Neural progenitor cell (in vitro differentiated cells): ENCODE measurements around the gene CD300LG.

Experiments
- CTCF ChIP-seq: fragments of 200-600 bp; sonication (generic); IDR thresholded peaks from 2 replicates; pipeline ENCODE4 v1.5.1; 2017; ENCODE audit warnings: antibody characterized with exemption, mild to moderate bottlenecking
- EZH2phosphoT487 ChIP-seq: fragments of 200-600 bp; sonication (generic); IDR thresholded peaks from 2 replicates; pipeline ENCODE4 v1.6.1; 2017; ENCODE audit warnings: antibody characterized with exemption

GRCh38 chr17:43844241-43844640 lies 2.7 kb upstream of the CD300LG start:
- TF ChIP-seq CTCF (no peak), EZH2phosphoT487 (no peak)
